GM19025 (cell line): ENCODE measurements around the gene PAX2.

Experiments used
- ATAC-seq: cut with Tn5 transposase; IDR thresholded peaks from one replicate; pipeline ENCODE4 v1.9.1; 2021; ENCODE audit warnings: mild to moderate bottlenecking, low read depth, moderate library complexity; ENCODE audit not compliant: unreplicated experiment

Gene PAX2

DNA sequence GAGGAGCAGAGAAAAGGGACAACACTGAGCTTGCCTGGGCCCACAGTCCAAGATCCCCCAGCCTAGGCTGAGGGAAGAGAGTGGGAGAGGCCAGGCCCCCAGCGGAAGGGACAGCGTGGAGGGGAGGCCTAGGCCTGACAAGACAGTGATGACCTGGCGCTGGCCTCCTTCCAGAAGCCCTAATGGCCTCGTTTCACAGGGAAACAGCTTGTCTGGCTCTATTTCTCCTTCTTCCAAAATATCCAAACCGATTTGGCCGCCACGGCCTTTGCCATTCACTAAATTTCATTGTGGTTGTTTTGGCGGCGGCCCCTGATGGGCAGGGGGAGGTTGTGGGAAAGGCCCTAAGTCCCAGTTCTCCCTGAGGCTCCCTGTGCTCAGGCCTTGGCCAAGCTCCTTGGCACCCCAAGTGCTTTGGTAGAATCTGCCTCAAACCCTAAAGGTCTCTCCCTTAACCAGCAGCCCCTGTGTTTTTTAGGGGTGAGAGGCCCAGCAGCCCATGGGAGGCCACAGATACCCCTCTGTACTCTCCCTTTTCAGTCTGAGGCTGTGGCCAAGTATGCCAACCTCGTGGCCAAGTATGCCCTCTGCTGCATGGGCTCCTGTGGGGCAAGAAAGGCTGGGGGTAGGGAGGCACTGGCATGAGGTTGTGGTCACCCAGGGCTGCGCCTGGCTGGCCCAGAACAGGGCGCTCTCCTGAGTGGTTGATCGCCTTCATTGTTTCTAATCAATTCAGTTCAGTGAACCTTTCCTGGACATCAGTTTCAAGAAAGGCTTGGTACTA lies 37.3 kb downstream of the PAX2 start:
- ATAC-seq, result no peak

DNA sequence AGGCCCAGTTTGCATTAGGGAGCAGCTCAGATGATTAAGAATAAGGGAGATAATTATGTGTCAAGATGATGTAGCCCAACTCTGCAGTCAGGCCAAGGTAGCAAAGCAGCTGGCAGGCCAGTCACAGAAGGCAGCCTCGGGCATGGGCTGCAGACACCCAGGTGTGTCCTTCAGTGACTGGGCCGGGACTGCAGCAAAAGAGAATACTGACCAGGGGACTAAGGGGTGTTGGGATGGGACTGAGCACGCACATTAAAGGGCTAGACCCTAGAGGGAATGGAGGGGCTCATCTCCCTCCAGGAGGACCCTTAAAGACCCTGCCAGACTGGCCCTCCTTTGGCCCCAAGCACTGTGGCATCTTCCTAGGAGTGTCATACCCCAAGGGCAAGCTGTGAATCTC lies 38.7 kb downstream of the PAX2 start:
- no peak for ATAC-seq

DNA sequence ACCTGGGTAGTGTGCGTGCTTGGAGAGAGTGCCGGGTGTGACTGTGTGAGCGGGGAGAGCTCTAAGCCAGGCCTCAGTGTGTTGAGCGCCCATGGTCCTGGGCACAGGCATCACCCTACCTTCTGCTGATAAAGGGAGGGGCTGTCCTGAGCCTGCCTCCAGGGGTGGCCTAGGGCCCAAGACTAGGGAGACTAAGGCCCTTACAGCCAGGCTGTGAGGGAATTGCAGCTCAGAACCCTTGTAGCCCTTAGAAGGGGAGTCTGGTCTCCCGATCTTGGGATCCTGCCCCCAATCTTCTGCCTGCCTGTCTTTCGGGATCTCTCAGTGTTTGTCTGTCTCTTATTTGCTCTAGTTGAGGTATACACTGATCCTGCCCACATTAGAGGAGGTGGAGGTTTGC lies 41.2 kb downstream of the PAX2 start:
- no peak for ATAC-seq

DNA sequence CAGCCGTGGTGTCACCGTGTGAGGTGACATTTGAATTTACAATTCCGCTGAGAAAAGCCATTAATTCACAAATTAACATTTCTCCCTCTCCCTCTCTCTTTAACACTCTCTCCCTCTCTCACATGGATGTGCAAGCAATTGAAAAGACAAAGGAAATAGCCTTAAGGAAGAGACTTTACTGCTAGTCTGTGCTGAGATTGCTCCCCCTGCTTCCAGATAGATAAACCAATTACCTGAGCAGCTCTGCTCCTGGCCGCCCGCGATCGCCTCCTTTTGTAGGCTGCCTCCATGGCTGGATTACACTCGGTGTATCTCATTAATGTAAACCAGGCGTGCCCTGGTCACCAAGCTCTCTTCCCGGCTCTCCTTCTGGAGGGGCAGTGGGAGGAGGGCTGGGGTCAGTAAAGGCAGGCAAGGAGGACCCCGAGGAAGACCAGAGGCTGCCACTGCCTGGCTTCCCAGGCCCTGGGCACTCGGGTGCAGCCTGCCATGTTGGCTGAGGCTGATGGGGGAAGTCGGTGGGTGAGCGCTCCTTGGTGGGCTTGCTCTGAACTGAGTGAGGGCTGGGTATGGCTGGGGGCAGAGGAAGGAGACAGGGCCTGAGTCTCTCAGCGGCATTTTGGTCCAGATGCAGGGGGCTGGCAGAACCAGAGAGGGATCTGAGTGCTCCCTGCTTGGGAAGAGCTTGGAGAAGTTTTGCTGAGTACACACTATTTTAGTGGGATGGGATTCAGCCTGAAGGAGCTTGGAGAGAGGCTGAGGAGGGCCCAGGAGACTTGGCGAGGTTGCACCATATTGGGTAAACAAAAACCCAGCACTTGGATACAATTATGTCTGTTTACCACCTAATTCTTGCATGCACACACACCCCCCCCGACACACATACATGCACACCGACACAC lies 42.9 kb downstream of the PAX2 start:
- no peak for ATAC-seq

DNA sequence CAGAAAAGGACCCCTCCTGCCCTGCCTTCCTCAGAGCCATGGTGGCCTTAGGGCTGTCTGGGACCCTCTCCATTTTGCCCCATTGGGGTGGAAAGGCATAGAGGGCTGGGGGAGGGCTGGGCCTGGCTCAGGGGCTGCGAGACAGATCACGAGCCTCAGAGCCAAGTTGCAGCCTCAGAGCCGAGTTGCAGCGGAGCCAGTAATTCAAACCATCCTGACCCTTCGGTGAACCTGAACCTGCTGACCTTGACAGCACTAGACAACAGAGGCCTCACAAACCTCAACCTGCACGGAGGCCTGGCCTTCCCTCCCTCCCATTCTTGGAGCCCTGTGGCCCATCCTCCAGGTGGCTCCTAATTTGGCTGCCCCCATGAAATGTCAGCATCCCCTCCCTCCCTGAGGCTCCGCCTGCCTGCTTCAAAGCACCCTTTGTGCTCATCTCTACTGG lies 45.4 kb downstream of the PAX2 start:
- ATAC-seq, result no peak

DNA sequence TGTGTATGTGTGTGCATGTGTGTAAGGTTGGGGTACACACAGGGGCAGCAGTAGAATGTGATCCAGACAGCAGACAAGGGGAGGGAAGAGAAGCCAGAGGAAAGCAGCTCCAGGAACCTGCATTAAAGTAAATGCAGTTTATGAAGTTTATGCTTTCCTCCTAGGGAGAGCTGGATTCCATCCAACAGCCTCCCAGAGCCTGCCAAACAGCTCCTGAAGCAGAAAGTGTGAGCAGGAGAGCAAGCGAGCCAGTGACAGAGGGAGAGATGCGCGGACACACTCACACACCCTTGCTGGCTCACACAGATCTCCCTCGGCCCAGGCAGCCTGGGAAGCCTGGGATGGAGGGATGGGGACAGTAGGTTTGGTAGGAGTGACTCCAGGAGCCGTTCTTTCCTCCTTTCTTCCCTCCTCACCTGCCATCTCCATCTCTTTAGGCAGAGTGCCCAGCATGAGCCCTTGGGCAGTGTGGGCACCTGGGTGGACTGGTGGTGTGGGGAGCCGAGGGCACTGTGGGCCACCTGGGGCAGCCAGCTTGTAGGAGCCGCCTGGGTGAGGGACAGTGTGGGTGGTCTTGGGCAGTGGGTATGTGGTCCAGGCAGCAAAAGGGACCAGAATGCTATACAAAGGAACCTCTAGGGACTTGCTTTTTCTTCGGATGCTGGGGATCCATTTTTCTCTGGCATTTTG lies 46.1 kb downstream of the PAX2 start:
- ATAC-seq, result no peak

DNA sequence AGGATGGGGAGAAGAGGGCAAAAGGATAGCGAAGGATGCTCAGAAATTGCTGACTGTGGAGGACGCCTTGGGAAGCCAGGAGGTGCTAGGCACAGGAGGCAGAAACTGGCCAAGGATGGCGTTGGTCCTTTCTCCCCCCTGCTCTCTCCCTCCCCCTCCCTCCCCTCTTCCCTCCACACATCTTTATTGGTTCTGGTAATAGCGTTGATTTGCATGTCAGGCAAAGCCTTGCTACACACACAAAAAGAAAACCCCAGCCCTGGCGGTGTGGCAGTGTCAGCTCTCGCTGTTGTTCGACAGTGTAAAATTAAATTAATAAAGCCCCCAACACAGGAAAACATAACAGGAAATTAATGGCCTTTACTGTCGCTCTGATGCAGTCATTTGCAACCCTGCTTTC lies 47.2 kb downstream of the PAX2 start:
- ATAC-seq, result no peak

DNA sequence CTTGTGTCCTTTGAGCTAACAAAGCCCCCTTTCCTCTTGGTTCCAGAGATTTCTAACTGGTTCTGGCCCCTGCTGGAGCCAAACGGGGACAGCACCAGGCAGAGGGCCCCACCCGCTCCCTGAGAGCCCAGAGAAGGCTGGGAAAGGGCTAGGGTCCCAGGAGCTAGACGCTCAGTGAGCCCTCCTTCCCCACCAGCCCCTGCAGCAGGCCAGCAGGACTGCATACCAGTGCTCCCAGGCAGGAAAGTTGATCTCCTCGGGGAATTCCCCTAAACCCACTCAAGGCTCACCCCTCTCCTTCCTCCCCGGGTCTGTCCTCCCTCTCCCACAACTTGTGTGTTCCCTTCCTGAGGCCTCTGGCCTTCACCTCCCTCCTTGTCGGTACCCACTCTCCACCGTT lies 47.7 kb downstream of the PAX2 start:
- no peak for ATAC-seq

DNA sequence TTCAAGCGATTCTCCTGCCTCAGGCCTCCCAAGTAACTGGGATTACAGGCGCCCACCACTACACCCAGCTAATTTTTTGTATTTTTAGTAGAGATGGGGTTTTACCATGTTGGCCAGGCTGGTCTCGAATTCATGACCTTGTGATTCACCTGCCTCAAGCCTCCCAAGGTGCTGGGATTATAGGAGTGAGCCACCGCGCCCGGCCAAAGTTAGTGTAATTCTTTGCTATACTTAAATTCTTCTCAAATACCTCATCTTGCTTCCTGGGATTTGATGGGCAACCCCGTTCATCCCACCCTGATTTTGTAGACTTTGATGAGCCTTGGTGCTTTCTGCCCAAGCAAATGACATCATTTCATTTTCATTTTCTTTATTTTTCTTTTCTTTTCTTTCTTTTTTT lies 54.5 kb downstream of the PAX2 start:
- no peak for ATAC-seq

DNA sequence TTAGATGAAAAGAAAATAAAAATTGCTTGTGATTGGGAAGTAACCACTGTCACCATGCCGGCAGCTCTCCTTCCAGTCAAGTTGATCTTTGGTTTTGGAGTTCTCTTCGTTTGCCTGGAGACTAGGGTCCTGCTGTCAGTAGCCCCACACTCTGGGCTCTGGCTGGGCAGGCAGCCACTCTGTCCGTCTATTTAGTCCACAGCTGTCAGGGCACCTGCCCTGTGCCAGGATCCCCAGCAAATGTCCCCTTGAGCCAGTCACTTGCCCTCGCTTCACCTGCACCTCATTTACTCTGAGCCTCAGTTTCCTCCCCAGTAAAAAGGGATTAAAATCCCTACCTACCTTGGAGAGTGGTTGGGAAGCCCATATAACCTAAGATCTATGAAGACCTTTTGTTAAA lies 55.5 kb downstream of the PAX2 start:
- no peak for ATAC-seq

DNA sequence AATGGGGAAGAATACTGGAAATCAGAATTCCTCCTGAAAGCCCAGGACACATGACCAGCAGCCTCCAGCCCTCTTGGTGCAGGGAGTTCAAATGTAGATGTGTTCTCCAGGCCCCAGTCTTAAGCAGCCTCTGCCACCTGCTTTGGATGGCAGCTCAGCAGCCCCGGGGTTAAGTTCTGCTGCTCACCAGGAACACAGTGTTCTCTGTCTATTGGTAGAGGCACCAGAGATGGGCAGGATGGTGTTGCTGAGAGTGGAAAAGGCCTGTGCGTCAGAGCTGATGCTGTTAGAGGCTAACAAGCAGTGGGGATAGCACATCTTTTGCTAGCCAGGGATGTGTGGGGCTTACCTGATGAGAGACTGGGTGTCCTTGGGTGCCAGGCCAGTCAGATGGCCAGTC lies 56.8 kb downstream of the PAX2 start:
- no peak for ATAC-seq

DNA sequence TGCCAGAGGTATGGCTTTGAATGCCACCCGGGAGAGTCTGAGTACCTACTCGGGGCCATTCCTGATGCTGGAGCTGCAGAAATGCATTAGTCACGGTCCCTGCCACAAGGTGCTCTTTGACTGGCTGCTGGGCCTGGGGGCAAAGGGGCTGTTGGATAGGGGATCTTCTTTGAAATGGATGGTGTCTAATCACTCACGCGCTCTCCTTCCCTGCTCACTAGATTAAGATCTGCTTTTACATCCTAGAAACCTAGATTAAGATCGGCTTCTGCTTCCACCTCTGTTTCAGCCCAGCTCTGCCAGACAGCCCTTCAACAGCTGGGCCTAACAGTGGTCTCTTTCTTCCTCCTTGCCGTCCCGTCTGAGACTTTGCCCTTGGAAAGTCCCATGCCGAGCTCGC lies 57.2 kb downstream of the PAX2 start:
- ATAC-seq, result no peak

DNA sequence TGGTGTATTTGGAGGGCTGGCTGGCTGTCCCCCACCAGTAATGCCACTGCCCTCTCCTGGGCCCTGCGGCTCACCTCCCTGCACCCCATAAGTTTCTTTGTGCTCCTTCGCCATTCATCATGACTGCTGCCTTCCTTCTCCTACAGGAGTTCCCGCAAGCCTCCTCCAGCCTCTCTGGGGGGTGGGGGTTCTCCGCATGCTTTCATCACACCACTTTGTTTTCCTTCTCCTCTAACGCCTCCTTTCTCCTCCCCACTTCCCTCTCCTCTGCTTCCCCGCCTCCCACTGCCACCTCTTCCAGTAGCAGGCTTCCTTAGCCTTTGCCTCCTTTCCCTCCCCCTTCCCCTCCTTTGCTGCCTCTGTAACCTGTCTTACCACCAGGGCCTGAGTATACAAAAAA lies 58.1 kb downstream of the PAX2 start:
- ATAC-seq, result no peak

DNA sequence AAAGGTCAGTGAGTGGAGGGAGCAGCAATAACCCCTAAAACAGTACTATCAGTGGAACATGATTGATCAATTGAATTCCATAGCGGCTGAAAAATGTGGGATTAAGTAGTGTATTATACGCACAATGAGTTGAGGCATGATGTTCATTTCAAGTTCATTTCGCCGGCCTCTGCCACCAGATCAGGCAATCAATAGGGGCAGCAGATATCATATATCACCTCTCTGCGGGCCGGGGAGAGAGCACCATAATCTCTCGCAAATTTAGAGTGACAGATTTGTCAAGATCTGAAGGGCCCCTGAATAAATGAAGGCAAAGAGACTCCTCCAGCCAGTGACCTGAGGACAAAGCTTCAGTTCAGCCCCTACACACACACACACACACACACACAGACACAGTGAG lies 58.5 kb downstream of the PAX2 start:
- no peak for ATAC-seq

DNA sequence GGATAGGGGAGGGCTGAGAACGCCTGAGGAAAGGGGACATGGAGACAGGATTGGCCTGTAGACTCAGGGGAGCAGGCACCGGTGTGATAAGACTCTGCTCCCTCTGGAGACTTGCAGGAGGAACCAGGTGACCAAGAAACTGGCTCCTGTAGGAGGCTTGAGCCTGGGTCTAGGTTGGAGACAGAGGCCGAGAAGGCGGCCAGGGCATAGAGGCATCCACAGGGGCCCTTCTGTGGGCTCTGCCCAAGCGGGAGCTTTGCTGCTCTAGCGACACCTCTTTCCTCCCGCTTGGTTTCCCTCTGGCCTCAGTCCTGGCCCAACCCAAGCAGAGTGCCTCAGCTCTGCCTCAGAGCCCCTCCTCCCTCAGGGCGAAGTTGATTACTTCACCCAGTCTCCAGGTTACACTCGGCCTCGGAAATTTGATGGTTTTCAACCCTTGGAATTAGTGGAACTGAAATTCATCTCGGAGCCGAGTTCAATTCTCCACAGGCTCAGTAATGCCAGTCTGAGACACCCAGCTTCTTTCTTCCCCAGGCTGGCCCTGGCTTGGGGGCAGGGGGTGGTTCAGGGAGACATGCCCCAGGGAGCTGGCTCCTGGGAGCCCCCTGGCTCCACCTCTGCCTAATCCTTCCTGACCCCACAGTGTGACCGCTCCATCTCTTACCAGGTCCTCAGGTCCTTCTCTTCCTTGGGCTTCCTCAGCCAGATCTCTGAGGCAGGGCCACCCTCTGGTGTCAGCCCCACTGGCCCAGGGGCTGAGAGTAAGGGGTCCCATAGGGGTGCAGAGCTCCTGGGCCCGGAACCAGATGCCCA lies 60.4 kb downstream of the PAX2 start:
- ATAC-seq, result no peak

DNA sequence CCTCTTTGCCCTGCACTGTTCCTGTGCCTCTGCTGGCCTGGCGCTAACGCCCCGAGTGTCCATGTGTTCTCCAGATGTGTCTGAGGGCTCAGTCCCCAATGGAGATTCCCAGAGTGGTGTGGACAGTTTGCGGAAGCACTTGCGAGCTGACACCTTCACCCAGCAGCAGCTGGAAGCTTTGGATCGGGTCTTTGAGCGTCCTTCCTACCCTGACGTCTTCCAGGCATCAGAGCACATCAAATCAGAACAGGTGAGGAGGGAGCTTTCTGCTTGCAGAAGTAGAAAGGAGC lies 60.9 kb downstream of the PAX2 start:
- ATAC-seq, result no peak

DNA sequence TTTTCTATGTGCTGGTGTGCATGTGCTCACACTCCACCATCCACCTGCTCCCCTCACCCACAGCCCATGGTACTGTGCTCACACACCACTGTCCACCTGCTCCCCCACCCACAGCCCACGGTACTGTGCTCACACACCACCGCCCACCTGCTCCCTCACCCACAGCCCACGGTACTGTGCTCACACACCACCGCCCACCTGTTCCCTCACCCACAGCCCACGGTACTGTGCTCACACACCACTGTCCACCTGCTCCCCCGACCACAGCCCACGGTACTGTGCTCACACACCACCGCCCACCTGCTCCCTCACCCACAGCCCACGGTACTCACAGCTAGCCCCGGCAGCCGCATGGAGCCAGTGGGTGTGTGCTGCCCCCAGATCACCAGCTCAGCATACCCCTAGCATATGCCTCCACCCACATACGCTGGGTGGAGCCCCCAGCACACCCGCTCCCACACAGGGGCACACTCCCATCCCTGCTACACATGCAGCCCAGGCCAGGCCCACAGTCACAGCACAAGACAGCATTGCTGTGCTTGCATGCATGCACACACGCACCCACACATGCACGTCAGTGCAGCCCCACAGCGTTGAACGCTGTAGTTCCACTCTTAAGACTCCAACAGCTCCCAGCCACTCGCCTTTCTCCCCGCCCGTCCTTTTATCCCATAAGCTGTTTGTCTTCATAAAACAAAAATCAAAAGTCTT lies 62.0 kb downstream of the PAX2 start:
- no peak for ATAC-seq

DNA sequence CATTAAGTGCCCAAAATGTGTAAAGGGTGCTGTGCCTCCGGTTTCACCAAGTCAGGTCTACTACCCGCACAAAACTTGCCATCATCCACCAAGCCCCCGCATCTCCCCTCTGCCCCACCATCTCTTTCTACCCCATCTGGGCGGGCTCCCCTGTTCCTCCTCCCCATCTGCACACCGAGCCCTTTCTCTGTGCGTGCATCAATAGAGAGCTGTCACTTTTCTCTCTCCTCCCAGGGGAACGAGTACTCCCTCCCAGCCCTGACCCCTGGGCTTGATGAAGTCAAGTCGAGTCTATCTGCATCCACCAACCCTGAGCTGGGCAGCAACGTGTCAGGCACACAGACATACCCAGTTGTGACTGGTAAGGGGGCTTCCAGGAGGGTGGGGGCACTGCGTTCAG lies 63.5 kb downstream of the PAX2 start:
- ATAC-seq, result no peak

DNA sequence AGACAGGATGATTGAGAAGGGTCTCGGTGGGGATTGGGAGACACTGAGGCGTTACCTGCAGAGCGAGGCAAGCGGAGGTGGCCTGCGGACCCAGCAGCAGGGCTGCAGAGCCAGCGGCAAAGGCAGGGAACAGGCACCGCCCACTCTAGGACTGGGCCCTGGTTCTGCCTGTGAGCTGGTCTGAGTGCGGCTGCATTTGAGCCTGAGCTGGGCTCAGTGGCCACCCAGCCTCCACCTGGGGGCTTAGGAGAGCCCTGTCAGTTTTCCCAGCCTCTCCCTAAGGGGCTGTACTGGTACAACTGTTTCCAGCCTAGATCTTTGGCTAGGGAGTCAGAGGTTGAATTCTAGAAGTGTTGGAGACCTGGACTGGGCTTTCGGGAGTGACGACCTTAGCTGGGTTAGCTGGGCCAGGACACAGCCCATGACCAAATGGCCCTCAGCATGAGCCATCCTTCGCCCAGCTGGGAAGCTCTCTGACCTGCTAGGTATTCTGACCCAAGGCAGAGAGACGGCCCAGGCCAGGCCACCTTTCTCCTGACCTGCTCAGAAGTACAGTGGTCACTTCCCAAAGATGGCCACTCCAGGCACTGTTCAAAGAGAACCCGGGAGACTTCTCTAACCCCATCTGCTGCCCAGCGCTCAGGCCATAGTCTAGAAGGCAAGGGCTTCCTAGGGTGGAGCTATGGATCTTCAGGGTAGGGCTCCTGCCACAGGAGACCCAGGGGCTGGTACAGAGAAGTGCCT lies 64.9 kb downstream of the PAX2 start:
- ATAC-seq, result no peak

DNA sequence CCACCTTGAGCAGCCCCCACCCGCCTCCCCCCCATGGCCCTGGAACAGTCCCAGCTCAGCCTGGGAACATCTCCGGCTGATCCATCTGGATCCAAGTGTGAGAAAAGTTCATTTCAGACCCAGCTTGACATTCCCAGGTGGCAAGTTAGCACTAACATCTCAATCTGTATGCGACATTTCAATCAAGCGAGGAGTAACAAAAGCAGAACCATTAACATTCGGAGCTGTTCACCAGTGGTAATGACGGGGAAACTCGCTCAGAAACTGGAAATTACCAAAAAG lies 65.4 kb downstream of the PAX2 start:
- no peak for ATAC-seq
